Limb (tissue), 2 donors: Measurements from ENCODE around the gene TNFRSF25.
"Not testable (repeated sequence)": the region's sequence is repeated elsewhere in the genome, so short reads cannot be mapped to it uniquely, and the experiment has no call there.

Source experiments
- DNase-seq, 2 donors: peaks; one replicate each; pipeline ENCODE4 v3.0.0-alpha.2; 2016; ENCODE audit errors: extremely low spot score in 2 of 2

Gene TNFRSF25

DNA sequence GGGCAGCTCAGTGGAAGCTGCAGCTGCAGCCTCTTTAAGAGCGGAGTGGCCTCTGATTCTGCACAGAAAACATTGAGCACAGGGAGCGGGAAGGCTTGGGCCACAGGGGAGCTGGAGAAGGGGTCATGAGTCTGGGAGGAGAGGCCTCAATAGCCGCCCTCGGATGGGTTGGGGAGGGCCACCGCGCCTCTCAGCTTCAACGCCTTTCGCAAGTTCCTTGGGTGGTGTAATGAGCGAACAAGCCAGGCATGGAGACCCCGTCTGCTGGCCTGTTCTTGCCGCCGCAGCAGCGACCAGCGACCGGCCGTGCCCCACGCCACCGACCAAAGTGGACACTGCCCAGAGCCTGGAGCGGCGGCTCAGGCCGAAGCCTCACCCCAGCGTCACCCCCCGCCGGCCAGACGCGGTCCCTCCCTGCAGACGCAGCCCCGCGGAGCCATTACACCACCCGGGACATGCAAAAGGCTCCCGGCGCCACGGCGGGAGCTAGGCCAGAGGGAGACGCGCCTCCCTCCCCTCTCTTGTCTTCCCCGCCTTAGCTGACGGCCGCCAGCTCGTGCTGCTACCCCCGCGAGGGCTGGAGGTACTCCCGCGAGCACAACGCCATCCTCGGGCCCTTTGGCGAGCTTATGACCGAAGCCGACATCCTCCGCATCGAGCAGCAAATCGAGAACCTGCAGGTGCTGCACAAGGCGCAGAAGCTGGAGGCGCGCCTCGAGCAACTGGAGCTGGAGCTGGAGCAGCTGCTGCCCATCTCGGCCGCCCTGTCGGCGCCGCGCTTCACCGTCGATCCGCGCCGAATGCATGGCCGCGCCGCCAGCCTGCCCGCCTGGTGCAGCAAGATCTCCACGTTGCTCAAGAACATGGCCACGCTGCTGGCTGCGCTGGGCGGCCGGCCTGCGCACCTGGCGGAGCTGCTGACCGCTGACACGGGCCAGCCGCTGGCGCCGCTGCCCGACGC, 11.8 kb downstream of the TNFRSF25 start:
- not testable (repeated sequence) for DNase-seq

DNA sequence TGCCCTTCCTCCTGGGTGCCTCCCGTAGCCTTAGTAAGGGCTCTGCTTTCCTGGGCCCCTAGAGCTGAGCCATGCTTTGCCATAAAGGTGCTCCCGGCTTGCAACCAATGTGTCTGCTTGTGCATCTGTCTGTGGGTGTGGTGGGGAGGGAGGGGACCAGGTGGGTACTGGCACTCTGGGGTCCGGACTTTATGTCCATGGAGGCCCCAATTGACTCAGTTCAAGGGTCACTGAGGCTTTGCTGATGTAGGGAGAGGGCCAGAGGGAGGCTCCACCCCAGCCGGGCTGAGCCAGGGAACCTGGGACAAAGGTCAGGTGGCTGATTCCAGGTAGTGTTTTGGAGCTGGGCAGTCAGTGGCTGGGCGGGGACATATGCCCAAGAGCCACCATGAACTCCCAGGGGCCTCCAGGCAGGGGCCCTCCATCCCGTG, 15.0 kb downstream of the TNFRSF25 start:
- no peak for DNase-seq

DNA sequence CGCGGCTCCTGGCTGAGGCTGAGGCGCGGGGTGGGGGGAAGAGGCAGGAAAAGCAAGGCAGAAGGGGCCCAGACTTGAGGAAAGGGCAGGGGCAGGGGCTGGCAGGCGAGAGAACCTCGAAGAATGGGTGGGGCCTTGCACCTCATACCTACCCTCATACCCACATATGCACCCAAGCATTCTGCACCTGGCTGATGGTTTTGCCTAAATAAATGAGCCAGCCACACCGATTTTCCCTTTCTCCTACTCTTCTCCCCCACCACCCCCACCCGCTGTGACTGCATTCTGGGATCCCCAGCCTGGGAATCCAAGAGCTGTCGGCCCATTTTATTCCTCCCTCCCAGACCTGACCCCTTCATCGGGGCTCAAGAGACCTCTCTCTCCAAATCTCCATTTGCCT, 15.5 kb downstream of the TNFRSF25 start:
- not testable (repeated sequence) for DNase-seq

DNA sequence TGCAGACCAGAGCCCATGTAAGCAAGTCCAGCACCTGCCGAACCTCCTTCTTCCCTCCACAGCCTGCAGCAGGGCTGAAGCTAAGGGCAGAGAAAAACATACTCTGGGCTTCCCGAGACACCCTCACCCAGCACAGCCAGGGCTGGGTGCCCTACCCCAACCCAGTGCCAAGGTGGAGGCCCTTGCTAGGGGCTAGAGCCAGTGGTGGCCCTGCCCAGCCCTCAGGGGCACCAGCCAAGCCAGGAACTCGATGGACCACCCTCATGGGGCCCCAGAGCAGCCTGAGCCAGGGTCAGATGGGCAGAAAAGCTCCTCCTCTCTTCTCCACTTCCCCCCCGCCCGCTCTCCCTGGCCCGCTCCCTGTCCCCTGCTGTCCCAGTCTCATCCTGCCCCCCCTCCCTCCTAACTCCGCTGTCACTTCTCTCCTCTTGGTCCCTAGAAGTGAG, 15.9 kb downstream of the TNFRSF25 start:
- no peak for DNase-seq

DNA sequence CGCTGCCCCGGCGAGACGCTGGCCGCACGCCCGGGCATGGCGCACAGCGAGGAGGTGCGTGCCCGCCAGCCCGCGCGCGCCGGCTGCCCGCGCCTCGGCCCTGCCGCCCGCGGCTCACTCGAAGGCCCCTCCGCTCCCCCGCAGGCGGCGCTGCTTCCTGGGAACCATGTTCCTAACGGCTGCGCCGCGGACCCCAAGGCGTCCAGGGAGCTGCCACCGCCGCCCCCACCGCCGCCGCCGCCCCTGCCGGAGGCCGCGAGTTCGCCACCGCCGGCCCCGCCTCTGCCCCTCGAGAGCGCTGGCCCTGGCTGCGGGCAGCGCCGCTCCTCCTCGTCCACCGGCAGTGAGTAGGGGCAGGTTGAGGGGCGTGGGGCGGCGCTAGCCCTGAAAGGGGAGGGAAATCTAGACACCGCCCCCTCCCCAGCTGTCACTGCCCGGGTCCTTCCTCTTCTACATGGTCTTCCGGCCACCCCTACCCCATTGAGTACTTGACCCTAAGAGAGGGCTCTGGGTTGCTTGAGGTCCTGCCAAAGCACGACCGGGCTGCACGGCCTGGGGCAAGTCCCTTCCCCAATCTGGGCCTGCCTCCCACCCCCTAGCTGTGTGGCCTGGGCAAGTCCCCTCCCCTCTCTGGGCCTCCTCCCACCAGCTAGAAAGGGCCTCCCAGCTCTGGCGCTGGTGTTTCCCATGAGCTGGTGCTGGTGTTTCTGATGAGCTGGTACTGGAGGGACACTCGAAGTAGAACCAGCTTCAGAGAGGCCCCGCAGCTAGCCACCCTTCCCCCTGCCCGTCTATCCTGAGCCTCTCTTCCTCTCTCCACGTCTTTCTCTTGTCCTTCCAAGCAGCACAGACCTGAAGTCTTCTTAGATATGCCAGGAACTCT, 17.0 kb downstream of the TNFRSF25 start:
- peak in 1 of 2 donors; percentile 69 for DNase-seq

DNA sequence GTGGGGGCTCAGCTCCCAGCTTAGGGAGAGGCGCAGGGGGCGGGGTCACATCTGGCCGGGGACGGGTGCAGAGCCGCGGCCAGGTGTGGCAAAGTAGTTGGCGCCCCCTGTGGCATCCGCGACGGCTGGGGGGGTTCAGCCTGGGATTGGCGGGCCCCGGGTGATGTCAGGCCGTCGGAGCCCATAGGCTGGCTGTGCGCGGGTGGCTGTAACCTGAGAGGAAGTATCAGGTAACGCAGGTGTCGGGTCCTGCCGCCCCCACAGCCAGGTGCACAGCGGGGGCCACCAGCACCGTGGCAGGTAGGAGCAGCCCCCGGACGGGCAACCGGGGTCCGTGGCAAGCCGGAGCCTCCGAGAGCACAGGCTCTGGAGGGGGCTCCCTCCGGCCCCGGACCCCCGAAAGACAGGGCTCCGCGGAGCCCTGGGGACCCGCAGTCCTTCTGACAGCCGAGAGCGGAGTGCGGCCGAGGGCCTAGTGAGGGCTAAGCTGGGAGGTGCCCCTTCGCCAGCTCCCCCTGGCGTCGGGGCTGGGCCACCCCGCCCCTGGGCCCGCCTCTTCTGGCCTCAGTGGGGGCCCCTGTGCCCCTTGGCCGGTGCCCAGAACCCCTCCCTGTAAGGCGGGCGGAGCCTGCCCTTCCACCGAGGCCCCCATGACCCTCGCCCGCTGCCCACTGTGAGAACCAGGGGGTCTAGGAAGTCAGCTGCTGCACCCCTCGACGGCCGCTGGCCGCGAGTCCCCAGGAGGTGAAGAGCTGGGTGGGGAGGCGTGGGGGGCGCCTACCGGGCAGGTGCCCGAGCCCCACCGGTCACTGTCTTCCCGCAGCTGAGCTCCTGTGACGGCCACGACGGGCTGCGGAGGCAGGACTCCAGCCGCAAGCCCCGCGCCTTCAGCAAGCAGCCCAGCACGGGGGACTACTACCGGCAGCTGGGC, 17.9 kb downstream of the TNFRSF25 start:
- DNase-seq = no peak

DNA sequence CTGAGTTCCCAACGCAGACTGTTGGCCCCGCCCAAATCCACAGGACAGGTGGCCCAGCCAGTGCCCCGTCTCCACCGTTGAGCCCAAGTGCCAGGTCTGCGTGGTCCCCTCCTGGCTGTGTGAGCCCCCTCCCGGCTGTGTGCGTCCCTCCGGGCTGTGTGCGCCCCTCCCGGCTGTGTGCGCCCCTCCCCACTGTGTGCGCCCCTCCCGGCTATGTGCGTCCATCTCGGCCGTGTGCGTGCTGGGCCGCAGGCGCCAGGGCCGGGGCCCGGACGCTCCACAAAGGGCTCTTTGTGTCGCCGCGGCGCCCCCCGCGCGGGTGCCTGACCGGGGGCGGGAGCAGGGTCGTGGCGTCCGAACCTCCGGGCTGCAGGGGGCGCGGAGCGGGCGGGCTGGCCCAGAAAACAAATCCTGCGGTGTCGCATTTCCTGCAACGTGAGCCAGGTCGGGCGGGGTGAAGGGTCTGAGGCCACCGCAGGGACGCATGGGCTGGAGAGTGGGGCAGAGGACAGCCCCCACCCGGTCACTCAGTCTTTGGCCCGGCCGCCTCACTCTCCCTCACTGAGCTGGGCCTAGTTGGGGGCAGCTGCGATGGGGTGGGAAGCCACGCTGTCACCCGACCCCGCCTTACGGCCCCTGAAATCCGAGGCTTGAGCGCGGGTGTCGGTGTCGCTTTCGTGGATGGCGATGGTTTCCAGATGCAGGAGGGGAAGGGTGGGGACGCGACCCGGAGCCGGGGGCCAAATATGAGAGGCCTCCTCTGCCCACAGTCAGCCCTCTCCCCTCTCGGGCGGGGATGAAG, 18.8 kb downstream of the TNFRSF25 start:
- no peak for DNase-seq

DNA sequence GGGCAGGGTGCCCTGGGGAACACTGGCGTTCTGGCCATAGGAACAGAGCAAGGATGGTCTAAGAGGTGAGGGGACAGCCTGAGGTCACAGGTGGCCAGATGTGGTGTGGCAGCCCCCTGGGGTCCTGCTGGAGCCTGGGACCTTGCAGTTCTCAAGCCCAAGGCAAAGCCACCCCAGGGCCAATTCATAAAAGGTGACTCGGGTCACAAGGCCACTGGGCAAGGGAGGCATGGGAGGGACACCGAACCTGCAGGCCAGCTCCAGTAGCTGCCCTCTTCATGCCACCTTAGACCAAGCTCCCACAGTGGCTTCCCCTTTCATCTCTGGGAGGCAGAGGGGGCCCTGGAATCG, 19.3 kb downstream of the TNFRSF25 start:
- DNase-seq = no peak

DNA sequence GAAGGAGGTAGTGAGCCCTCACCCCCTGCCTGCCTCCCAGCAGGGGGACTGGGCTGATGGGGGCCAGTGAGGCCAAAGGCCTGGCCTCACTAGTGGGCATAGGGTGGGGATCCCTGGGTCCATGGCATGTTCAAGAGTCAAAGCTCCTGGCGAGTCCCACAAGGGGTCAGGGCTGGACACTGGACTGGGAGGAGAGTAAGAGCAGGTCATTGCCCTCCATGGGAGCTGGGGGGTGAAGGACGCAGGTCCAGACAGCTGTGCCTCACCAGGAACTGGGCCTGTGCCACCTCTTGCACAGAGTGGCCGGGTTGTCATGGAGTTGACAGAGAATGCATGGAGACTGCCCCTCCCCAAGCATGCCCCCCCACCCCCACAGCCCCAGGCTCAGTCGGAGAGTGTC, 20.0 kb downstream of the TNFRSF25 start:
- not testable (repeated sequence) for DNase-seq

DNA sequence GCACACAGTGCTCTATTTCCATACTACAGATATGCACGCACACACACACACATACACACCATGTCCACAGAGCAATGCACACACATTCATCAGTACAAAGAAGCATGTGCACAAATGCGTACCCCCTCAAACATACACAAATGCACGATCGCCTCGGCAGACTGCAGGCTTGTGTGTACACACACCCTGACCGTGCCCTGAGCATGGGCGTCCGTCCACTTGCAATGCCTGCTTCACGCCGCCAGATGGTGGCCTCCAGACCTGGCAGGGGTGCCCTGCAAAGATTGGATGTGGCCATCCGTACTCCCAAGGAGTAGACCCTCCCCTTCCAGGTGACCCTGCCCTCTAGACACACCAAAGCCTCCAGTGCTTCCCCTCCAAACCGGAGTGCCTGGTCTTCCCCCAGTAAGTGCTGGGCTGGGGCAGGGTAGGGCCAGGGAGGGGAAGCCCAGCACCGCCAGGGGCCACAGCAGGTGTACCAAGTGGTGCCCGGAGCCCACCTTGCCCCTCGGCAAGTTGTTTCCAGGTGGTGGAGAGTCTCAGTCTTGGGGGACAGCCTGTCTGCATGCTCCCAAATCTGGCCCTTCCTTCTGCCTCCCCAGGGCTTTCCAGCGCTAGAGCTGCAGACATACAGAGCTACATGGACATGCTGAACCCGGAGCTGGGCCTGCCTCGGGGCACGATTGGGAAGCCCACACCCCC, 20.8 kb downstream of the TNFRSF25 start:
- no peak for DNase-seq

DNA sequence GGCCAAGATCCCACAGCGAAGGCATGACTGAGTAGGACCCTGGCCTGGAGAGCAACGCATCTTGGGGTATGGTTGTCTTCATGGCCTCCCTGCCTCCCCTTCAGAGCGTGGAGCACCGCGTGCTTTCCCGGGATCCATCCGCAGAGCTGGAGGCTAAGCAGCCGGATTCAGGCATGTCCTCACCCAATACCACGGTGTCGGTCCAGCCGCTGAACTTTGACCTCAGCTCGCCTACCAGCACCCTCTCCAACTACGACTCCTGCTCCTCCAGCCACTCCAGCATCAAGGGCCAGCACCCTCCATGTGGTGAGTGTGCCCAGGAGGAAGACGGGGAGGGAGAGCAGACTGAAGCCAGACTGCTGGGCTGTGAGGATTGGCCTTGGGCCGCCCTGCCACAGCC, 21.6 kb downstream of the TNFRSF25 start:
- DNase-seq = no peak

DNA sequence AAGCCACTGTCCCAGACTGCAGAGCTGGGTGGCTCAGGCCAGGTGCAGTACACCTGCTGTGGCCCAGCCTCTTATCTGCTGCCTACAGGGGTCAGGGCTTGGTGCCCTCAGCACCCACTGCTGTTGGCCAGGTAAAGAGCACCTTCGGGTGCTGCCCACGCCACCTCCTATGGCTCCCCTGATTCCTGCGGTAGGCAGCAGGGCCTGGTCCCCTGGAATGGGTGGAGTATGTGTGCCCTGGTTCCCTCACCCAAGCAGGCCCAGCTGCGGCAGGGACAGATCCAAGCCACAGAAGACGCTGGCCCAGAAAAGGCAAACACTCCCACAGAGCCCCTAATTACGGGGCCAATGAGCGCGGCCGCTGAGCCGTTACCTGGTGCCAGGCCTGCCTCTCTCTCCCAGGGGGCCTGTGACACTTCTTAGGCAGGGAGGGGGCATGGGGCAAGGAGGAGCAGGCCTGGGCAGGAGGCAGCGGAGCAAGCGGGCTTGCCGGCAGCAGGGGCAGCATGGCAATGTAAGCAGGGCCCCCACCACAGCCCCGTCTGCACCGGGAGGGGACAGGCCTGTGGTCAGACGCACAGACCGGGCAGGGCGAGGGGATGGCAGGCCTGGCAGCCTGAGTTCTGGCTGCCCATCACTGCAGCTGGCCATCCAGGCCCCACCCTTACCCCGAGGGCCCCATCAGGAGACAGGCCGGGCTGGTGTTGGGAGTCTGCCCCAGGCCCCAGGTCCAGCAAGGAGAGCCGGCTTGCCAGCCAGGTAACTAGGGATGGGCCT, 22.4 kb downstream of the TNFRSF25 start:
- no peak for DNase-seq

DNA sequence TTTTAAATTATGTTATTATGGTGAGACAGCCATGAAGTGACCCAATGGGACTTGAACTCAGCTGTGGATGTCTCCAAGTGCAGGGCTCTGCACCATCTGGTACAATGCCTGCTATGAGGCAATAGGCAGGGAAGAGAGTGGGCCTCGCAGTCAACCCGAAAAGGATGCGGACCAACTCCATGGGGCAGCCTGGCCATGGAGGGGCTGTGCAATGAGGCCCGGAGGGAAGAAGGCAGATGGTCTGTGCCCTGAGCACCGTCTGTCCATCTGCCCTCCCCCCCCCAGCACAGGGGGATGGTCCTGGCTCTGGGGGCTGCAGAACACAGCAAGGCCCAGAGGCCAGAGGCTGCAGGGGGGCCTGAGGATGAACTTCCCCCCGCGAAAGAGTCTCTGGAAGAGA, 24.4 kb downstream of the TNFRSF25 start:
- no peak for DNase-seq

DNA sequence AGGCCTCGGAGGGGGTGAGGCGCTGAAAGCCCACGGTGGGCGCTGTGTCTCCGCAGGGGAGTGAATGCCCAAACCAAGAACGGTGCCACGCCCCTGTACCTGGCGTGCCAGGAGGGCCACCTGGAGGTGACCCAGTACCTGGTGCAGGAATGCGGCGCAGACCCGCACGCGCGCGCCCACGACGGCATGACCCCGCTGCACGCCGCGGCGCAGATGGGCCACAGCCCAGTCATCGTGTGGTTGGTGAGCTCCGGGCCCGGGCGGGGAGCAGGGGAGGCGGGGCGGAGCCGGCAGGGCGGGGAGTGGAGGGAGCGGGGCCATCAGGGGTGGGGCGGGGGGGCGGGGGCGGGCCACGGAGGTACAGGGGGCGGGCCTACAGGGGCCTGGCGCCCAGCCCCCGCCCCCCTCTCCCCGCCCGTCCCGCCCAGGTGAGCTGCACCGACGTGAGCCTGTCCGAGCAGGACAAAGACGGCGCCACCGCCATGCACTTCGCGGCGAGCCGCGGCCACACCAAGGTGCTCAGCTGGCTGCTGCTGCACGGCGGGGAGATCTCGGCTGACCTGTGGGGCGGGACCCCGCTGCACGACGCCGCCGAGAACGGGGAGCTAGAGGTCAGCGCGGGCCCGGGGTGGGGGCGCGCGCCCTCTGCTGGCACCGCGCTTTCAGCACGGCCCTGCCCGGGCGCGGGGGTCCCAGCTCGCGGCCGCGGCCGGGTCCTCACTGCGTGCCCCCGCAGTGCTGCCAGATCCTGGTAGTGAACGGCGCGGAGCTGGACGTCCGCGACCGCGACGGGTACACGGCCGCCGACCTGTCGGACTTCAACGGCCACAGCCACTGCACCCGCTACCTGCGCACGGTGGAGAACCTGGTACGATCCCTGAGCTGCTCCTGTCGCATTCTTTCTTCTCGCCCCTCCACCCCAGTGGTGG, 25.5 kb downstream of the TNFRSF25 start:
- DNase-seq = no peak

DNA sequence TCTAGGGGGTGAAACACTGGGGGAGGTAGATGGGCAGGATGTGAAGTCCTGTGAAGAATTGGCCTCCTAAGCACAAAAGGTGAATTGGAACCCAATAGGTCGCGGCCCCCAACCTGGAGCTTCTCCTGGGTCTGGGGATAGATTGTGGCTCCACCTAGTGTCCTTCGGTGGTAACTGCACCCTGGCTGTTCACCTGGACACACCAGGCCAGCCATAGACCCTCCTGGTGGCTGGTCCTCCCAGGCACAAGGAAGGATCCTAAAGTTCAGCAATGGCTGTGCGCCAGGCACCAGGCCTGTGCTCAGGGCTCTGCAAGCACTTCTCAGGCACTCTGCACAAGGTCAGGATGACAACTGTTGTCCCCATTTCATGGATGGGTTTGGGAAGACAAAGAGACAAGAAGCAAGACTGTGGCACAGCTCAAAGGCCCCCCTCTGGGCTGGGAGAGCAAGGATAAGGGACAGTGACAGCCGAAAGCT, 27.9 kb downstream of the TNFRSF25 start:
- peak; percentile 44 to 79 for DNase-seq

DNA sequence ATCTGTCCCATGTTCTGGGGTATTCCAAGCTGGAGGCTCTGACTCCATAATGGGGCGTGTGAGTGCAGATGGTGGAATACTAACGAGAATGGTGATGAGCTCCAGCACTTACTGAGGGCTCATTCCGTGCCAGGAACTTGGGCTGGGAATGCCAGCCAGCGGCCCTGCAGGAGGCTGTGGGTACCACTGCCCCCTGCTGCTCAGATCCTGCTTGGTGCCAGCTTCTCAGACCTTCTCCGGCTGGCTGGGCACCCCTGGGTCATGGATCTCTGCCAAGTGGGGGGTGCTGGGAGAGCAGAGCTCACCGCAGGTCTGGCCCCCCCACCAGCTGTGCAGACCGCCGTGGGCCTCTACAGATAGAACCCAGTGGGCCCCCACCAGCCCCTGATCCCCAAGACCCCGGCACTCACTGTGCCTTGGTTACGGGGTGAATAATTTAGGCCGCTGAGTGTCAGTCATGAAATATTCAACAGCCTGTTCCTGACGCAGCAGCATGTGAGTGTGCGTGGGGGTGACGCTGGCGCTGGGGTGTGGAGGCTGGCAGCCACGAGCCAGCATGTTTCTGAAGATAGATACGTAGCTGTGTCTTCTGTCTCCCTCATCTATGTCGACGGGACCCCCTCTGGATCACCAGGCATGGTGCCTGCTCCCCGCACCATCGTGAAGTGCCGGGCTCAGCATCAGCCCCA, 28.8 kb downstream of the TNFRSF25 start:
- DNase-seq = not testable (repeated sequence)

DNA sequence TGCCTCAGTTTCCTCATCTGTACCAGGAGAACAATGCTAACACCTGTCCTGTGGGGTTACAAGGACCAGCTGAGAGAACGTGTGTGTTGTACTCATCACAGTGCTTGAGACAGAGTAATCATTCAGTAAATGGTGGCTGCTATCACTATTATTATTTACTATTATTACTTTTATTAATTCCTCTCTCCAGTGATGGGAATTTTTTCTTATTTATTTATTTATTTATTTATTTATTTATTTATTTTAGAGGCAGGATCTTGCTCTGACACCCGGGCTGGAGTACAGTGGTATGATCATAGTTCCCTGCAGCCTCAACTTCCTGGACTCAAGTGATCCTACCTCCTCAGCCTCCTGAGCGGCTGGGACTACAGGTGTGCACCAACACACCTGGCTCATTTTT, 29.7 kb downstream of the TNFRSF25 start:
- not testable (repeated sequence) for DNase-seq
